HuH-7 (cell line): Measurements from ENCODE around the gene IFRD2.
"Not testable (repeated sequence)": the region's sequence is repeated elsewhere in the genome, so short reads cannot be mapped to it uniquely, and the experiment has no call there.

Experiments used
- DNase-seq: peaks from one replicate; pipeline ENCODE4 v3.0.0; 2011; ENCODE audit warnings: low spot score

IFRD2 gene

GRCh38 chr3:50265571-50265970 lies 26.7 kb downstream of the IFRD2 start:
- no peak for DNase-seq

- DNase-seq, result no peak
Measured at GRCh38 chr3:50264964-50265485, 27.2 kb downstream of the IFRD2 start.

GRCh38 chr3:50264383-50264963 lies 27.8 kb downstream of the IFRD2 start:
- DNase-seq, result peak; percentile 86

GRCh38 chr3:50263478-50264382 lies 28.5 kb downstream of the IFRD2 start:
- DNase-seq, result no peak

- no peak for DNase-seq
Measured at GRCh38 chr3:50262778-50263177, 29.5 kb downstream of the IFRD2 start.

GRCh38 chr3:50262200-50262599 lies 30.0 kb downstream of the IFRD2 start:
- DNase-seq, result not testable (repeated sequence)

GRCh38 chr3:50261505-50261904 lies 30.7 kb downstream of the IFRD2 start:
- DNase-seq, result no peak

- no peak for DNase-seq
Measured at GRCh38 chr3:50260942-50261441, 31.2 kb downstream of the IFRD2 start.

- peak; percentile 94 for DNase-seq
Measured at GRCh38 chr3:50260027-50260941, 31.9 kb downstream of the IFRD2 start.

- no peak for DNase-seq
Measured at GRCh38 chr3:50259432-50260026, 32.7 kb downstream of the IFRD2 start.

- no peak for DNase-seq
Measured at GRCh38 chr3:50258979-50259378, 33.2 kb downstream of the IFRD2 start.

- DNase-seq, result no peak
Measured at GRCh38 chr3:50258029-50258680, 34.1 kb downstream of the IFRD2 start.

- peak; percentile 74 for DNase-seq
Measured at GRCh38 chr3:50256978-50257890, 35.0 kb downstream of the IFRD2 start.

- no peak for DNase-seq
Measured at GRCh38 chr3:50255251-50255615, 37.0 kb downstream of the IFRD2 start.

- DNase-seq, result no peak
Measured at GRCh38 chr3:50254577-50255250, 37.5 kb downstream of the IFRD2 start.

- no peak for DNase-seq
Measured at GRCh38 chr3:50251220-50251619, 41.0 kb downstream of the IFRD2 start.

GRCh38 chr3:50250514-50250913 lies 41.7 kb downstream of the IFRD2 start:
- DNase-seq, result no peak

- DNase-seq, result no peak
Measured at GRCh38 chr3:50249457-50249856, 42.8 kb downstream of the IFRD2 start.

GRCh38 chr3:50248387-50248786 lies 43.8 kb downstream of the IFRD2 start:
- no peak for DNase-seq
